Natural killer cell (primary cell): Measurements from ENCODE around the gene NFIB. TPM values are rescaled to one million over a fixed set of nuclear protein-coding genes. Genes with fewer than 3 reads are reported as not detected.

ENCODE experiments used
- ATAC-seq, 3 donors: fragments of 150-1000 bp in 2 of 3; fragments of 200-7000 bp in 1 of 3; cut with Tn5 transposase; 1 replicate in 1 of 3; 2 replicates in 2 of 3; pipeline ENCODE4 v1.10.0; 2021; ENCODE audit warnings: mild to moderate bottlenecking in 2 of 3, moderate library complexity in 2 of 3
- DNase-seq, 2 donors: peaks; one replicate each; pipeline versions ENCODE4 v3.0.0 to v3.0.0-alpha.2; 2013 to 2021; ENCODE audit warnings: mixed read lengths in 1 of 2
- H3K27ac ChIP-seq: one replicate; pipeline ENCODE4 v1.5.1; 2013; ENCODE audit warnings: mild to moderate bottlenecking, low read length
- H3K27me3 ChIP-seq: one replicate; pipeline ENCODE4 v1.6.1; 2013; ENCODE audit warnings: low read length; ENCODE audit not compliant: control insufficient read depth, insufficient read depth
- H3K36me3 ChIP-seq: one replicate; pipeline ENCODE4 v1.6.1; 2013; ENCODE audit warnings: low read length; ENCODE audit not compliant: control insufficient read depth, insufficient read depth
- H3K4me1 ChIP-seq: one replicate; pipeline ENCODE4 v1.6.1; 2013; ENCODE audit warnings: low read length; ENCODE audit not compliant: control insufficient read depth, insufficient read depth
- H3K4me3 ChIP-seq: one replicate; pipeline ENCODE4 v1.5.1; 2013; ENCODE audit warnings: low read length
- H3K9me3 ChIP-seq: one replicate; pipeline ENCODE4 v1.6.1; 2013; ENCODE audit warnings: low read length; ENCODE audit not compliant: control insufficient read depth, insufficient read depth
- H3K27ac Mint-ChIP-seq, 2 donors: one replicate each; pipeline ENCODE4 v1.8.0; 2022; ENCODE audit warnings: mild to moderate bottlenecking in 2 of 2, mixed read lengths in 2 of 2, moderate library complexity in 1 of 2
- H3K27me3 Mint-ChIP-seq, 2 donors: one replicate each; pipeline ENCODE4 v1.8.0; 2022; ENCODE audit warnings: low read depth in 2 of 2, mixed read lengths in 2 of 2
- H3K36me3 Mint-ChIP-seq: one replicate; pipeline ENCODE4 v1.8.0; 2022; ENCODE audit warnings: mixed read lengths
- H3K4me1 Mint-ChIP-seq, 2 donors: one replicate each; pipeline ENCODE4 v1.8.0; 2022; ENCODE audit warnings: mixed read lengths in 2 of 2
- H3K4me3 Mint-ChIP-seq: one replicate; pipeline ENCODE4 v1.8.0; 2022; ENCODE audit warnings: mild to moderate bottlenecking, moderate library complexity, mixed read lengths
- H3K9me3 Mint-ChIP-seq, 2 donors: one replicate each; pipeline ENCODE4 v1.8.0; 2022; ENCODE audit warnings: mixed read lengths in 2 of 2
- CTCF ChIP-seq: fragments of 200-600 bp; IDR thresholded peaks from one replicate; pipeline ENCODE4 v1.8.0; 2022; ENCODE audit warnings: antibody characterized with exemption
- WGBS: methylation state at CpG from one replicate; pipeline ENCODE4 v1.1.7; 2013; ENCODE audit warnings: missing lambda C conversion rate; ENCODE audit not compliant: insufficient coverage; 5-methylcytosine and 5-hydroxymethylcytosine counted together
- intact Hi-C: fragments of 100-400 bp; cut with micrococcal nuclease; formaldehyde crosslinking; loops from one replicate; pipeline ENCODE4 v1.14.2; 2022
- total RNA-seq, 4 donors: library from RNA; stranded (reverse); fragments of 120-200 nt in 1 of 4; gene quantifications; one replicate each; pipeline versions ENCODE4 v1.2.3 to v1.2.4, GENCODE V29; 2013 to 2022

NFIB gene
- total RNA-seq, 3 donors from 2014 or later (not counting 1 experiment from before 2014, with no cell fraction given), result 0.20 to 0.21 TPM; not detected in 1

- no peak for ATAC-seq
- no peak overlapping the region for H3K27ac Mint-ChIP-seq
These were observed 125.9 kb downstream of the NFIB start for GRCh38 chr9:14188011-14188410.

GRCh38 chr9:14186096-14186495 lies 127.8 kb downstream of the NFIB start:
- ATAC-seq, result no peak
- peaks cover 0 to 4% of the 10 kb centered on the region in 2 donors for H3K9me3 Mint-ChIP-seq
- no peak overlapping the region for H3K4me3 Mint-ChIP-seq
- no peaks in the 10 kb centered on the region for H3K27me3 Mint-ChIP-seq
- H3K36me3 Mint-ChIP-seq, result no peaks in the 10 kb centered on the region
- no CpG with 5 or more reads among the region's 1 CpG for WGBS
- no peaks in the 10 kb centered on the region for H3K4me1 ChIP-seq
- no peaks in the 10 kb centered on the region for H3K36me3 ChIP-seq
- no peak for TF ChIP-seq CTCF
- H3K27ac Mint-ChIP-seq, result no peak overlapping the region
- no peak overlapping the region for H3K4me3 ChIP-seq
- intact Hi-C loops, result no loop called here
- no peaks in the 10 kb centered on the region for H3K4me1 Mint-ChIP-seq
- no peaks in the 10 kb centered on the region for H3K27me3 ChIP-seq
- no peak for DNase-seq
- H3K27ac ChIP-seq, result no peak overlapping the region
- H3K9me3 ChIP-seq, result no peaks in the 10 kb centered on the region

More at GRCh38 chr9:14188011-14188410, 125.9 kb downstream of the NFIB start:
- Mint-ChIP-seq H3K9me3 (peaks cover under 1 to 5% of the 10 kb centered on the region in 2 donors), H3K36me3 (no peaks in the 10 kb centered on the region), H3K4me1 (no peaks in the 10 kb centered on the region), H3K27me3 (no peaks in the 10 kb centered on the region), H3K4me3 (no peak overlapping the region)
- Histone ChIP-seq H3K9me3 (no peaks in the 10 kb centered on the region), H3K27ac (no peak overlapping the region), H3K36me3 (no peaks in the 10 kb centered on the region), H3K4me3 (no peak overlapping the region), H3K27me3 (no peaks in the 10 kb centered on the region), H3K4me1 (no peaks in the 10 kb centered on the region)
- no peak for DNase-seq
- intact Hi-C loops, result no loop called here
- WGBS, result 100% methylated on average over 1 of the region's 2 CpGs
- no peak for TF ChIP-seq CTCF

- H3K36me3 ChIP-seq, result no peaks in the 10 kb centered on the region
- no peaks in the 10 kb centered on the region for H3K4me1 ChIP-seq
- no peak overlapping the region for H3K4me3 Mint-ChIP-seq
- no peaks in the 10 kb centered on the region for H3K27me3 ChIP-seq
- H3K36me3 Mint-ChIP-seq, result no peaks in the 10 kb centered on the region
- H3K27ac Mint-ChIP-seq, result no peak overlapping the region
- H3K27ac ChIP-seq, result no peak overlapping the region
- ATAC-seq (no peak), DNase-seq (no peak)
- no peaks in the 10 kb centered on the region for H3K4me1 Mint-ChIP-seq
- intact Hi-C loops, result no loop called here
- 62% methylated on average over 2 of the region's 2 CpGs for WGBS
- H3K9me3 ChIP-seq, result no peaks in the 10 kb centered on the region
- no peak overlapping the region for H3K4me3 ChIP-seq
- H3K9me3 Mint-ChIP-seq, result peaks cover 0 to 4% of the 10 kb centered on the region in 2 donors
- no peak for TF ChIP-seq CTCF
- no peaks in the 10 kb centered on the region for H3K27me3 Mint-ChIP-seq
These were observed 128.9 kb downstream of the NFIB start for GRCh38 chr9:14185016-14185415.

- no peak overlapping the region for H3K27ac Mint-ChIP-seq
- no peaks in the 10 kb centered on the region for H3K4me1 Mint-ChIP-seq
- no peak overlapping the region for H3K4me3 Mint-ChIP-seq
- WGBS, result 60% methylated on average over 1 of the region's 1 CpG
- no peaks in the 10 kb centered on the region for H3K27me3 ChIP-seq
- H3K36me3 ChIP-seq, result no peaks in the 10 kb centered on the region
- H3K27me3 Mint-ChIP-seq, result no peaks in the 10 kb centered on the region
- no peak for ATAC-seq
- peaks cover 0 to 4% of the 10 kb centered on the region in 2 donors for H3K9me3 Mint-ChIP-seq
- H3K4me1 ChIP-seq, result no peaks in the 10 kb centered on the region
- no peak for TF ChIP-seq CTCF
- H3K36me3 Mint-ChIP-seq, result no peaks in the 10 kb centered on the region
- no peak overlapping the region for H3K27ac ChIP-seq
- intact Hi-C loops, result no loop called here
- no peak overlapping the region for H3K4me3 ChIP-seq
- DNase-seq, result no peak
- H3K9me3 ChIP-seq, result no peaks in the 10 kb centered on the region
These were observed 130.9 kb downstream of the NFIB start for GRCh38 chr9:14183001-14183400.
